Pancreas (tissue), 10 donors: ENCODE data around the gene FAM170B. TPM values are rescaled to one million over a fixed set of nuclear protein-coding genes. Genes with fewer than 3 reads are reported as not detected.

Experiments used
- ATAC-seq, 4 donors: fragments of 200-7000 bp; cut with Tn5 transposase; one replicate each; pipeline versions ENCODE4 v1.8.0 to v1.9.1; 2020; ENCODE audit warnings: mild to moderate bottlenecking in 4 of 4, moderate library complexity in 4 of 4
- DNase-seq, 6 donors: peaks; one replicate each; pipeline ENCODE4 v3.0.0-alpha.2; 2020
- FAIRE-seq: peaks from 2 replicates; lab custom pipeline; 2012; peaks lifted over from hg19 to GRCh38; lab: Jason Lieb, UNC
- H3K27ac ChIP-seq, 4 donors: fragments of 200-600 bp; sonication (generic); 1 replicate in 3 of 4; 2 replicates in 1 of 4; pipeline versions ENCODE4 v1.5.0 to v1.8.0; 2020
- H3K27me3 ChIP-seq, 4 donors: fragments of 200-600 bp; one replicate each; pipeline ENCODE4 v1.8.0; 2021
- H3K36me3 ChIP-seq, 3 donors: fragments of 200-600 bp; sonication (generic) in 1 of 3; one replicate each; pipeline versions ENCODE4 v1.5.0 to v1.8.0; 2020 to 2021
- H3K4me1 ChIP-seq, 3 donors: fragments of 200-600 bp; one replicate each; pipeline ENCODE4 v1.8.0; 2021
- H3K4me3 ChIP-seq, 4 donors: fragments of 200-600 bp; sonication (generic) in 2 of 4; one replicate each; pipeline versions ENCODE4 v1.5.0 to v1.8.0; 2020 to 2021
- H3K9me3 ChIP-seq, 4 donors: fragments of 200-600 bp; one replicate each; pipeline ENCODE4 v1.8.0; 2021
- CTCF ChIP-seq, 4 donors: fragments of 200-600 bp; sonication (generic) in 3 of 4; IDR thresholded peaks; one replicate each; pipeline versions ENCODE4 v1.5.0 to v1.8.0; 2021; ENCODE audit warnings: antibody characterized with exemption in 4 of 4
- WGBS, 2 donors: extraction: QIAGEN DNeasy Blood & Tissue Kit; methylation state at CpG; one replicate each; pipeline ENCODE4 v1.1.7; 2013; 5-methylcytosine and 5-hydroxymethylcytosine counted together
- intact Hi-C, 3 donors: fragments of 100-400 bp; cut with DNase I; formaldehyde crosslinking; loops; one replicate each; pipeline versions ENCODE4 v1.11.1 to v1.14.2; 2022
- polyA plus RNA-seq, 2 donors: library from polyadenylated mRNA; stranded (reverse); fragments of 200-250 nt; gene quantifications; one replicate each; pipeline ENCODE4 v1.2.3, GENCODE V29; 2013
- total RNA-seq, 6 donors: library from RNA; stranded (reverse); fragmentation: NEBNext Ultra II Directional in 4 of 6; extraction: Animal tissue kit (Norgen Biotek cat#: 25700) in 4 of 6; gene quantifications; one replicate each; pipeline versions ENCODE4 v1.2.1 to v1.2.4, GENCODE V29; 2021 to 2023
- donor health status: healthy with polysubstance abuse.
- donor health status: DM: no; HTN: no; CAD: no; lungs with moderate emphysema.
- donor health status: DM: no; HTN: no; CAD: no.
- donor health status: control.
- donor health status: control.
- donor health status: Bipolar disorder and iron deficiency.
- donor health status: DM: yes; HTN: yes; CAD: no.
- donor health status: DM: no; HTN: no; CAD: no.
- donor health status: DM: no; HTN: no; CAD: no.
- donor health status: DM: yes; HTN: yes; CAD: no.

The FAM170B gene
- total and polyA plus RNA-seq, 8 donors, result not detected

- no peaks in the 10 kb centered on the region for H3K27me3 ChIP-seq
- no peak for ATAC-seq
- H3K27ac ChIP-seq, result no peak overlapping the region
- no peaks in the 10 kb centered on the region for H3K4me1 ChIP-seq
- DNase-seq, result no peak
- no peaks in the 10 kb centered on the region for H3K9me3 ChIP-seq
- 69 to 73% methylated on average over 6 of the region's 6 CpGs for WGBS, 2 donors
- H3K4me3 ChIP-seq, result no peak overlapping the region
- H3K36me3 ChIP-seq, result no peaks in the 10 kb centered on the region
- no peak for FAIRE-seq
- intact Hi-C loops, result no loop called here
- TF ChIP-seq CTCF (IDR thresholded peaks at IDR 0.05), result no peak
Measured at GRCh38 chr10:49178489-49179471, 45.0 kb upstream of the FAM170B start.

GRCh38 chr10:49177391-49178355, 43.9 kb upstream of the FAM170B start:
- FAIRE-seq (no peak), DNase-seq (no peak), ATAC-seq (peak in 3 of 4 donors; percentile 48 to 87 (median 82))
- Histone ChIP-seq H3K36me3 (no peaks in the 10 kb centered on the region), H3K4me1 (no peaks in the 10 kb centered on the region), H3K27ac (peak overlapping the region in 1 of 4 donors; percentile 28), H3K9me3 (no peaks in the 10 kb centered on the region), H3K27me3 (no peaks in the 10 kb centered on the region), H3K4me3 (no peak overlapping the region)
- intact Hi-C loops, result no loop called here
- no peak for TF ChIP-seq CTCF (IDR thresholded peaks at IDR 0.05)
- WGBS, 2 donors, result 74 to 76% methylated on average over 9 of the region's 9 CpGs

GRCh38 chr10:49176310-49177268, 42.8 kb upstream of the FAM170B start:
- Histone ChIP-seq H3K4me1 (no peaks in the 10 kb centered on the region), H3K4me3 (no peak overlapping the region), H3K9me3 (no peaks in the 10 kb centered on the region), H3K27ac (no peak overlapping the region), H3K36me3 (no peaks in the 10 kb centered on the region), H3K27me3 (no peaks in the 10 kb centered on the region)
- ATAC-seq (no peak), FAIRE-seq (no peak), DNase-seq (no peak)
- WGBS, 2 donors, result 85 to 88% methylated on average over 19 of the region's 19 CpGs
- intact Hi-C loops, result no loop called here
- TF ChIP-seq CTCF (IDR thresholded peaks at IDR 0.05), result no peak

GRCh38 chr10:49175587-49176309, 41.9 kb upstream of the FAM170B start:
- Histone ChIP-seq H3K4me3 (no peak overlapping the region), H3K27ac (no peak overlapping the region), H3K9me3 (no peaks in the 10 kb centered on the region), H3K36me3 (no peaks in the 10 kb centered on the region), H3K27me3 (no peaks in the 10 kb centered on the region), H3K4me1 (no peaks in the 10 kb centered on the region)
- ATAC-seq (no peak), DNase-seq (no peak), FAIRE-seq (no peak)
- TF ChIP-seq CTCF (IDR thresholded peaks at IDR 0.05), result no peak
- intact Hi-C loops, result no loop called here
- 86 to 92% methylated on average over 8 of the region's 8 CpGs for WGBS, 2 donors
